IPS-18a (cell line): Measurements from ENCODE around the gene LAMA4.
"Not testable (repeated sequence)": the region's sequence is repeated elsewhere in the genome, so short reads cannot be mapped to it uniquely, and the experiment has no call there.

Experiments used
- H3K27ac ChIP-seq: one replicate; pipeline ENCODE4 v1.5.1; 2013; ENCODE audit warnings: low read length
- H3K27me3 ChIP-seq: one replicate; pipeline ENCODE4 v1.6.1; 2013; ENCODE audit warnings: mild to moderate bottlenecking, low read length; ENCODE audit not compliant: control insufficient read depth, insufficient read depth
- H3K36me3 ChIP-seq: one replicate; pipeline ENCODE4 v1.6.1; 2013; ENCODE audit warnings: low read depth, low read length; ENCODE audit not compliant: control insufficient read depth
- H3K4me1 ChIP-seq: one replicate; pipeline ENCODE4 v1.6.1; 2013; ENCODE audit warnings: low read depth, low read length; ENCODE audit not compliant: control insufficient read depth
- H3K4me3 ChIP-seq: one replicate; pipeline ENCODE4 v1.5.1; 2013; ENCODE audit warnings: low read length
- H3K9ac ChIP-seq: one replicate; pipeline ENCODE4 v1.6.1; 2013; ENCODE audit warnings: mild to moderate bottlenecking, low read length, moderate library complexity
- H3K9me3 ChIP-seq: one replicate; pipeline ENCODE4 v1.6.1; 2013; ENCODE audit warnings: low read depth, low read length; ENCODE audit not compliant: control insufficient read depth

The LAMA4 gene

GRCh38 chr6:112205427-112206109 is 48.8 kb downstream of the LAMA4 start:
- Histone ChIP-seq H3K36me3 (no peaks in the 10 kb centered on the region), H3K27me3 (no peaks in the 10 kb centered on the region), H3K9me3 (no peaks in the 10 kb centered on the region), H3K27ac (no peak overlapping the region), H3K9ac (no peak overlapping the region), H3K4me3 (no peak overlapping the region), H3K4me1 (peaks cover 31% of the 10 kb centered on the region)

GRCh38 chr6:112204350-112204706 is 50.0 kb downstream of the LAMA4 start:
- Histone ChIP-seq H3K9me3 (no peaks in the 10 kb centered on the region), H3K4me3 (no peak overlapping the region), H3K4me1 (peaks cover 31% of the 10 kb centered on the region), H3K27me3 (no peaks in the 10 kb centered on the region), H3K9ac (no peak overlapping the region), H3K36me3 (no peaks in the 10 kb centered on the region), H3K27ac (no peak overlapping the region)

DNA sequence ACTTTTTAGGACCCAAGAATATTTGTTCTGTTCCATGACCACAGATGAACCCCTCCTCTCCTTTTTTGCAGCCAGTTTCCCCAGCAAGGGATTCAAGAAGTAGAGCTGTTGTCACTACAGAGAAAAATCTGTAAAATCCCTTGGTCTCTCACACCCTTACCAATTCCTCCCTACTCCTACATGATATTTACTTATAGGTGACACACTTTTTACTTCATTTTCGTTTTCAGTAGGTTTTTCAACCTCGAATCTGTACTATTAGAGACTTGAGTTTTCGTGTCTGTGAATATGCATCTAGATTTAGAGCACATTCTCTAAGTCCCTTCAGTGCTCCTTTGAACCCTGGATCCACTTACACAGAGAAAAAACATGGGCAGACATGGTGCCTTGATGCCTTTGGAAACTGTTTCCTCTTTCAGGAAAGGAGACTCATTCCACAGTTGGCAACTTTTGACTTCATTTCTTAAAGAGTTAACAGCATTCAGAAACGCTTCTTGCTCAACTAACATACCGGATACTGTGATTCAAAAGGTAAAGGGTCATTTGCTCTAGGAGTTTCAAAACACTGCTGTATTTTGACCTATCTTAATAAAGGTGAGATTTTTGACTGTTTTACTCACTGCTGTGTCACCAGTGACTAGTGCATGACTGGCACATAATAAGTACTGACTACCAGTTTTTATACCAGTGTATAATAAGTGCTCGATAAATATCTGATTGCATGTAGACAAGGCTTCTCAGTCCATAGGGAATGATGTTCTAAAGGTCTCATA is 50.6 kb downstream of the LAMA4 start:
- peaks cover 31% of the 10 kb centered on the region for H3K4me1 ChIP-seq
- no peaks in the 10 kb centered on the region for H3K9me3 ChIP-seq
- H3K27me3 ChIP-seq: no peaks in the 10 kb centered on the region
- H3K4me3 ChIP-seq: no peak overlapping the region
- H3K27ac ChIP-seq: no peak overlapping the region
- no peak overlapping the region for H3K9ac ChIP-seq
- H3K36me3 ChIP-seq: no peaks in the 10 kb centered on the region

DNA sequence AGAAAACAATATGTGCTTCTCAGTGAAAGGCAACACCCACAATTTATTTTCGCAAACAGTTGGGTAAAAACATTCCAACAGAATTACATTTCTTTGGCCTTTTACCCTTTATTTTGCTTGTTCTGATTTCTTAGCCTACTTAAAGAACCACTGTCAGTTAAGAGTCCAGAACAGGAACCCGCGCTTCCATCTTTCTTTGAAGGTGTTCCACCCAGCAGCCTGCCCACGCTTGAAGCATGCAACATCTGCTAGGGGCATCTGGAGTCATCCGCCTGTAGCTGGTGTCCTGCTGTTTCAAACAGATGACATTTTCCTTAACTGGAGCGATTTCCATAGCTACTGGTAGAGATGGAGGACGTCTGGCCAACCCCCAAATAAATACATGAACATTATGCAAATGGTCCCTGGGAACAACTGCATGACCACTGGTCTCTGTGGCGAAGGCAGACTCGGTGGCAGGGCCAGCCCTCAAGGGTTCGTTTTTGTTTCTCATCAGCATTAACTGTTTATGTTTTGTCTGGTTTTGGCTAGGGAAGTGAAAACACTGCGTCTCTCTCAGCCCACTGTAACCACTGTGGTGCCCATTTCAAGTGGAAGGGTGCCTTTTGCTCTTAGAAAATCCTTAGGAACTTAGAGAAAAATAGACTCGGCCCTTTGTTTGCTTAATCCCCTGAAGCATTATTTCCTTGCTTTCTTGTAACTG is 51.6 kb downstream of the LAMA4 start:
- H3K27ac ChIP-seq: no peak overlapping the region
- H3K27me3 ChIP-seq: no peaks in the 10 kb centered on the region
- H3K4me3 ChIP-seq: no peak overlapping the region
- peaks cover 31% of the 10 kb centered on the region for H3K4me1 ChIP-seq
- H3K9ac ChIP-seq: no peak overlapping the region
- H3K9me3 ChIP-seq: no peaks in the 10 kb centered on the region
- no peaks in the 10 kb centered on the region for H3K36me3 ChIP-seq

- not testable (repeated sequence) for H3K36me3 ChIP-seq, H3K4me3 ChIP-seq
These were observed 54.0 kb downstream of the LAMA4 start for GRCh38 chr6:112200185-112200914.

GRCh38 chr6:112199001-112199403 is 55.4 kb downstream of the LAMA4 start:
- Histone ChIP-seq H3K36me3 (no peaks in the 10 kb centered on the region), H3K27ac (no peak overlapping the region), H3K4me3 (no peak overlapping the region), H3K4me1 (peaks cover 14% of the 10 kb centered on the region), H3K9ac (no peak overlapping the region), H3K9me3 (no peaks in the 10 kb centered on the region), H3K27me3 (no peaks in the 10 kb centered on the region)

More at GRCh38 chr6:112200185-112200914, 54.0 kb downstream of the LAMA4 start:
- not testable (repeated sequence) for H3K9me3 ChIP-seq, H3K27ac ChIP-seq, H3K9ac ChIP-seq, H3K27me3 ChIP-seq
- peaks cover 23% of the 10 kb centered on the region for H3K4me1 ChIP-seq

DNA sequence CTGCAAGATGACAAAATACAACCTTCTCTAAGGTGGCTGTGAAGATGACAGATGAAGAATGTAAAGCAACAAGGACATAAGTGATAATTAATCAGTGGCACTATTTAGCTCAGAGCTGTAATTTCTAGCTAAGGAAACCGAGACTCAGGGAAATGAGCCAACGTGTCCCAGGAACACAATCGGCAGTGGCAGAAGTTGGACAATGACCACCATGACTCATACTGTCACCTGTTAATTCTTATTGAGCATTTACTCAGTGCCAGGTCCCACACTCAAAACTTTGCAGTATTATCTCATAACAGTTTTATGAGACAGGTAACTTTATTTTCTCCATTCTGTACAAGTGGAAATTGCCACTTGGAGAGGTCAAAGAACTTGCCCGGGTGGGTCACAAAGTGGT is 55.8 kb downstream of the LAMA4 start:
- no peaks in the 10 kb centered on the region for H3K27me3 ChIP-seq
- no peak overlapping the region for H3K27ac ChIP-seq
- no peaks in the 10 kb centered on the region for H3K36me3 ChIP-seq
- H3K4me3 ChIP-seq: no peak overlapping the region
- no peaks in the 10 kb centered on the region for H3K9me3 ChIP-seq
- H3K9ac ChIP-seq: no peak overlapping the region
- peaks cover 11% of the 10 kb centered on the region for H3K4me1 ChIP-seq

- Histone ChIP-seq H3K4me3 (no peak overlapping the region), H3K9ac (no peak overlapping the region), H3K36me3 (no peaks in the 10 kb centered on the region), H3K27me3 (no peaks in the 10 kb centered on the region), H3K9me3 (no peaks in the 10 kb centered on the region), H3K27ac (no peak overlapping the region), H3K4me1 (peaks cover 2% of the 10 kb centered on the region)
These were observed 56.7 kb downstream of the LAMA4 start for GRCh38 chr6:112197636-112198035.

DNA sequence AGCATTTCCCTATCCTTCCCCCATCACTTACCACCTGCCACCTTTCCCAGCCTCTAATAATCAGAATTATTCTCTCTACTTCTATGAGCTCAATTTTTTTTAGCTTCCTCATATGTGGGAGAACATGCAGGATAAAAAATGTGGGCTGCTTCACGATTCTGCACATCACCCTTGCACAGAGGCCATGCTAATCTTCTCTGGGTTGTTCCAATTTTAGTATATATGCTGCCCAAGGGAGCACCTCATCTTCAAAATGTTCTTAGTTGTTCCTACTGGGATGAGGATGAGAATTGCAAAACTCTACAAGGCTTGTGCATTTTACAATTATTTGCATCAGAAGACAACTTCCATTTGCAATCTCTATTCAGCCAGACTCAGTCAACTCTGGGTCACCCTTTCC is 58.1 kb downstream of the LAMA4 start:
- Histone ChIP-seq H3K4me3 (no peak overlapping the region), H3K36me3 (no peaks in the 10 kb centered on the region), H3K4me1 (no peaks in the 10 kb centered on the region), H3K27ac (no peak overlapping the region), H3K9ac (no peak overlapping the region), H3K9me3 (no peaks in the 10 kb centered on the region), H3K27me3 (no peaks in the 10 kb centered on the region)

- Histone ChIP-seq H3K27me3 (no peaks in the 10 kb centered on the region), H3K36me3 (no peaks in the 10 kb centered on the region), H3K4me1 (no peaks in the 10 kb centered on the region), H3K4me3 (no peak overlapping the region), H3K9me3 (no peaks in the 10 kb centered on the region), H3K27ac (no peak overlapping the region), H3K9ac (no peak overlapping the region)
These were observed 59.2 kb downstream of the LAMA4 start for GRCh38 chr6:112195166-112195565.

DNA sequence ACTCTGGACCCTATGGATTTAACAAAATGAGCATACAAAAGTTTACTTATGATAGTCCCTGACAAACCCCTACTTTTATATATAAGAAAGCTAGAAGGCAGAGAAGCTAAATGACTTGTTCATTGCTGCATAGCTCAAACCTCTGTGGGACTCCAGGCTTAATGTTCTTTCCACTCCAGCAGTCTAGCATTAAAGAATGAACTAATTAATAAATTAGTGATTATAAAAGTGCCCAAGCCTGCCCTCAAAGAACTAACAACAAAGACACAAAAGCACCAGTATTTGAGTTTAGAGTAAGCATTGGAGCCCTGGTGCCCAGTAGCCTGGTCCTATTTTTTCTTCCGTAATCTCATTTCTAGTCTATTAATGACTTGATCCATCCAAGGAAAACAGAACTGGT is 59.9 kb downstream of the LAMA4 start:
- no peaks in the 10 kb centered on the region for H3K36me3 ChIP-seq
- no peak overlapping the region for H3K4me3 ChIP-seq
- H3K9ac ChIP-seq: no peak overlapping the region
- no peaks in the 10 kb centered on the region for H3K4me1 ChIP-seq
- no peaks in the 10 kb centered on the region for H3K27me3 ChIP-seq
- H3K9me3 ChIP-seq: no peaks in the 10 kb centered on the region
- no peak overlapping the region for H3K27ac ChIP-seq
